Renal pelvis (tissue), 4 donors: Measurements from ENCODE around the gene IDH3A. TPM values are rescaled to one million over a fixed set of nuclear protein-coding genes. Genes with fewer than 3 reads are reported as not detected.
"Not testable (repeated sequence)": the region's sequence is repeated elsewhere in the genome, so short reads cannot be mapped to it uniquely, and the experiment has no call there.

ENCODE experiments used
- DNase-seq: peaks from one replicate; pipeline ENCODE4 v3.0.0-alpha.2; 2013
- polyA plus RNA-seq, 3 donors: library from polyadenylated mRNA; unstranded; fragments of 120-200 nt; gene quantifications; one replicate each; pipeline ENCODE4 v1.2.1, GENCODE V29; 2013; ENCODE audit not compliant: insufficient read length in 3 of 3

Gene IDH3A
- polyA plus RNA-seq, 3 donors = 47.6 to 58.1 (median 48.1) TPM

- DNase-seq = no peak
These were observed 28.6 kb upstream of the IDH3A start for GRCh38 chr15:78120523-78120922.

GRCh38 chr15:78125267-78125666, 23.9 kb upstream of the IDH3A start:
- DNase-seq = no peak

GRCh38 chr15:78127882-78128281, 21.3 kb upstream of the IDH3A start:
- DNase-seq = no peak

GRCh38 chr15:78129077-78129750, 19.9 kb upstream of the IDH3A start:
- DNase-seq = peak; percentile 26

- DNase-seq = no peak
These were observed 19.3 kb upstream of the IDH3A start for GRCh38 chr15:78129751-78130287.

- no peak for DNase-seq
These were observed 18.5 kb upstream of the IDH3A start for GRCh38 chr15:78130466-78131294.

- peak; percentile 87 for DNase-seq
These were observed 17.7 kb upstream of the IDH3A start, which contains the start of gene CIB2 for GRCh38 chr15:78131295-78132061. Gene CIB2, minus strand, starts transcription at chr15:78131445. Its CDS starts 230 bp downstream, at chr15:78131215.

GRCh38 chr15:78133801-78134200, 15.4 kb upstream of the IDH3A start:
- peak; percentile 14 for DNase-seq

- no peak for DNase-seq
These were observed 9.6 kb upstream of the IDH3A start for GRCh38 chr15:78139578-78139977.

GRCh38 chr15:78140292-78140691, 8.9 kb upstream of the IDH3A start:
- no peak for DNase-seq

- DNase-seq = no peak
These were observed 6.8 kb upstream of the IDH3A start for GRCh38 chr15:78142332-78142731.

GRCh38 chr15:78146425-78147154, 2.6 kb upstream of the IDH3A start:
- DNase-seq = no peak

GRCh38 chr15:78147566-78147965, 1.6 kb upstream of the IDH3A start:
- DNase-seq = no peak

- no peak for DNase-seq
These were observed 632 bp upstream of the IDH3A start for GRCh38 chr15:78148392-78149067.

- DNase-seq = peak; percentile 20
These were observed 916 bp downstream of the IDH3A start for GRCh38 chr15:78149805-78150751.

GRCh38 chr15:78151075-78151474, 1.9 kb downstream of the IDH3A start:
- DNase-seq = not testable (repeated sequence)

GRCh38 chr15:78154955-78155354, 5.8 kb downstream of the IDH3A start:
- DNase-seq = no peak

- no peak for DNase-seq
These were observed 6.3 kb downstream of the IDH3A start for GRCh38 chr15:78155355-78155939.

GRCh38 chr15:78156653-78157052, 7.5 kb downstream of the IDH3A start:
- DNase-seq = no peak
